Retinal pigment epithelial cell (primary cell): ENCODE results near the gene UGT1A8.

ENCODE experiments used
- DNase-seq: peaks from one replicate; pipeline ENCODE4 v3.0.0-alpha.2; 2010; ENCODE audit warnings: low read depth
- H3K4me3 ChIP-seq: 2 replicates; pipeline ENCODE4 v1.5.1; 2011; ENCODE audit warnings: mild to moderate bottlenecking, low read length, control low read depth, moderate library complexity
- TF ChIP-seq, protein P1 (sequence below): conservative IDR thresholded peaks from 2 replicates; pipeline ENCODE4 v1.5.1; 2011; ENCODE audit warnings: low read depth, low read length, control low read depth, inconsistent platforms

UGT1A8 gene

GRCh38 chr2:233758849-233759248, 141.4 kb downstream of the UGT1A8 start:
- TF ChIP-seq, protein P1, sequence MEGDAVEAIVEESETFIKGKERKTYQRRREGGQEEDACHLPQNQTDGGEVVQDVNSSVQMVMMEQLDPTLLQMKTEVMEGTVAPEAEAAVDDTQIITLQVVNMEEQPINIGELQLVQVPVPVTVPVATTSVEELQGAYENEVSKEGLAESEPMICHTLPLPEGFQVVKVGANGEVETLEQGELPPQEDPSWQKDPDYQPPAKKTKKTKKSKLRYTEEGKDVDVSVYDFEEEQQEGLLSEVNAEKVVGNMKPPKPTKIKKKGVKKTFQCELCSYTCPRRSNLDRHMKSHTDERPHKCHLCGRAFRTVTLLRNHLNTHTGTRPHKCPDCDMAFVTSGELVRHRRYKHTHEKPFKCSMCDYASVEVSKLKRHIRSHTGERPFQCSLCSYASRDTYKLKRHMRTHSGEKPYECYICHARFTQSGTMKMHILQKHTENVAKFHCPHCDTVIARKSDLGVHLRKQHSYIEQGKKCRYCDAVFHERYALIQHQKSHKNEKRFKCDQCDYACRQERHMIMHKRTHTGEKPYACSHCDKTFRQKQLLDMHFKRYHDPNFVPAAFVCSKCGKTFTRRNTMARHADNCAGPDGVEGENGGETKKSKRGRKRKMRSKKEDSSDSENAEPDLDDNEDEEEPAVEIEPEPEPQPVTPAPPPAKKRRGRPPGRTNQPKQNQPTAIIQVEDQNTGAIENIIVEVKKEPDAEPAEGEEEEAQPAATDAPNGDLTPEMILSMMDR, result no peak
- DNase-seq, result no peak
- no peak overlapping the region for H3K4me3 ChIP-seq

DNA sequence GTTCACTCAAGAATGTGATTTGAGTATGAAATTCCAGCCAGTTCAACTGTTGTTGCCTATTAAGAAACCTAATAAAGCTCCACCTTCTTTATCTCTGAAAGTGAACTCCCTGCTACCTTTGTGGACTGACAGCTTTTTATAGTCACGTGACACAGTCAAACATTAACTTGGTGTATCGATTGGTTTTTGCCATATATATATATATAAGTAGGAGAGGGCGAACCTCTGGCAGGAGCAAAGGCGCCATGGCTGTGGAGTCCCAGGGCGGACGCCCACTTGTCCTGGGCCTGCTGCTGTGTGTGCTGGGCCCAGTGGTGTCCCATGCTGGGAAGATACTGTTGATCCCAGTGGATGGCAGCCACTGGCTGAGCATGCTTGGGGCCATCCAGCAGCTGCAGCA, 142.6 kb downstream of the UGT1A8 start, which contains the start of gene UGT1A1:
Gene UGT1A1 (plus strand): TSS at position 228 of the 400 bp plus-strand sequence. CDS start 18 bp downstream, at position 246.
- DNase-seq, result no peak
- TF ChIP-seq, protein P1, result no peak
- no peak within 1 kb of the TSS for H3K4me3 ChIP-seq

DNA sequence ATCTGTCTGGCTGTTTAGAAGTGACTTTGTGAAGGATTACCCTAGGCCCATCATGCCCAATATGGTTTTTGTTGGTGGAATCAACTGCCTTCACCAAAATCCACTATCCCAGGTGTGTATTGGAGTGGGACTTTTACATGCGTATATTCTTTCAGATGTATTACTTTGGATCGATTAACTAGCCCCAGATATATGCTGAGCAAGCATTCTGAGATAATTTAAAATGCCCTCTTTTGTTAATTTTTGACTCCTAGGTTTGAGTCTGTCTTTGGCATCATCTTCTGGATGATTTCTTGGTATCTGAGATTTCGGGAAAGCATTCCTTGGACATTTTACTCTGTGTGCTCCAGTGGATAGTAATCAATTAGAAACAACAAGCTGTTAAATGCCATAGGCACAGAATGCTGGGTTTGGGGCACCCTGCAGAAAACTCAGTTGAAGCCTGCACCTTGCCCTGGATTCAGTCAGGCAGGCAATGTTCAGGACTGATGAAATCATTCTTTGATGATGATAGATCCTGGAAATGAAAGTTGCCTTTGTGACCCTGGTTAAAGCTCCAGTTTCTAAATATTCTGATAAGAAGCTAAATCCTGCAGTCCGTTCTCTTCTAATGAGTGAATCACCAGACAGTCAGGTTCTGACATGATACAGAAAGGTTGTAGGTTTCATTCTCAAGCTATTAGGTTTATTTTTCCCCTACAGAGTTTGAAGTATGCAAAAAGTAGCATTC, 143.8 kb downstream of the UGT1A8 start:
- TF ChIP-seq, protein P1, result no peak
- H3K4me3 ChIP-seq, result no peak overlapping the region
- no peak for DNase-seq

DNA sequence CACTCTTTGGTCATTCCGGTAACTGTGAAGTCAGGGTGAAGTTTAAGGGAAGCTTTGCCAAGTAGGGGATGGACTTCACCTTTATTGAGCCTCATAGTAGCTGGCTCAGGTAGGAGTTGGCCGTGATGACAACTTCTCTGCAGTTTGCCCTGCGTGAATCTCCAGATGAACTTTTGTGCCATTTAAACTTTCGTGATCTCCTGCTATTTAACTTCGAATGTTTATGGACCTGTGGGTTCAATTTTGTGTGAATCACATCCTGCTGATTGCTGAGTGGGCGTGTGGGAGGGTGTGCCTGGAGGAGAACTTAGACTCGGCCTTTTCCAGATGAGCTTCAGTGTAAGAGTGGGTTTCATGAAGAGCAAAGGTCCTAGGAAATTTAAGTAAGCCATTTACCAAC, 146.8 kb downstream of the UGT1A8 start:
- H3K4me3 ChIP-seq, result no peak overlapping the region
- DNase-seq, result no peak
- TF ChIP-seq, protein P1, result no peak

DNA sequence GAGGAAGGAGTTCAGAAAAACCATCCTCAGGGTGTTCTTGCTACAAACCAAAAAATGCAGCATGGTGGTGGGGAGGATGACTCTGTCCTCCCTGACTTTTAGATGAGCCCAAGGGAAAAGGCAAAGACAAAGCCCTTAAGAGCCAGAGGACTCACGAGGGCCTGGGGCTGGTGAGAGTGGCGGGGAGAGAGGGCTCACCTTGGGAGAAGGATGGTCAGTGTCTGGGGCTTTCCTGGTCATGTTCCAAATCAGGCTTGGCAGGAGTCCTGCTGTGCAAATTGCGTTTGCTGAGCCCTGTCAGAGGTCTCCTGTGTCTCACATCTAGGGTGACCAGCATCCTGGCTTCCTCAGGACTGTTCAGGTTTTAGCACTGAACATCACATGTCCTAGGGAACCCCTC, 147.3 kb downstream of the UGT1A8 start:
- TF ChIP-seq, protein P1, result no peak

DNA sequence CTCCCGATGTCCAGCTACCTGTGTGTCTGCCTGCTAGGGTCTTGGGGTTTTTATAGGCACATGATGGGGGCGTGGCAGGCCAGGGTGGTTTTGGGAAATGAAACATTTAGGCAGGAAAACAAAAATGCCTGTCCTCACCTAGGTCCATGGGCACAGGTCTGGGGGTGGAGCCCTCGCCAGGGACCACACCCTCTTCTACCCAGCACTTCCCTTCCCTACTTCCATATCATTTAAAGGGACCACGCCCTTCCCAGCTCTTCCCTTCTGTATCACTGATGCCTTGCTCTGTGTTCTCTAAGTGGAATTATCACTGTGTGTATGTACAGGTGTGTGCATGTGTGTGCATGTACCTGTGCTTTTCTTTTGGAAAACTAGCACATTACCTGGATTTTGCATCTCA, 149.0 kb downstream of the UGT1A8 start:
- TF ChIP-seq, protein P1, result no peak
- H3K4me3 ChIP-seq, result no peak overlapping the region
- DNase-seq, result no peak

More for the DNA sequence above, 147.3 kb downstream of the UGT1A8 start:
- H3K4me3 ChIP-seq, result no peak overlapping the region
- no peak for DNase-seq

DNA sequence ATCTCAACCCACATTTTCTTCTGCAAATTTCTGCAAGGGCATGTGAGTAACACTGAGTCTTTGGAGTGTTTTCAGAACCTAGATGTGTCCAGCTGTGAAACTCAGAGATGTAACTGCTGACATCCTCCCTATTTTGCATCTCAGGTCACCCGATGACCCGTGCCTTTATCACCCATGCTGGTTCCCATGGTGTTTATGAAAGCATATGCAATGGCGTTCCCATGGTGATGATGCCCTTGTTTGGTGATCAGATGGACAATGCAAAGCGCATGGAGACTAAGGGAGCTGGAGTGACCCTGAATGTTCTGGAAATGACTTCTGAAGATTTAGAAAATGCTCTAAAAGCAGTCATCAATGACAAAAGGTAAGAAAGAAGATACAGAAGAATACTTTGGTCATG, 150.6 kb downstream of the UGT1A8 start:
- TF ChIP-seq, protein P1, result no peak
- DNase-seq, result no peak
- no peak overlapping the region for H3K4me3 ChIP-seq
